Neural cell (in vitro differentiated cells): Measurements from ENCODE around the gene KCTD17. TPM values are rescaled to one million over a fixed set of nuclear protein-coding genes. Genes with fewer than 3 reads are reported as not detected.

Experiments used
- H2AFZ ChIP-seq: fragments of 200-600, 300-800 bp; sonication (generic), shearing (Covaris generic); 2 replicates; pipeline ENCODE4 v1.6.0; 2014; ENCODE audit warnings: low read depth, mild to moderate bottlenecking, antibody characterized with exemption, low read length, moderate library complexity
- H3F3A ChIP-seq: fragments of 200-600 bp; shearing (Covaris generic); 2 replicates; pipeline ENCODE4 v1.6.1; 2016; ENCODE audit warnings: mild to moderate bottlenecking, moderate library complexity, mixed read lengths, antibody characterized with exemption, low read length; ENCODE audit not compliant: insufficient read depth, poor library complexity, severe bottlenecking
- H3K27ac ChIP-seq: fragments of 200-600, 300-800 bp; sonication (generic), shearing (Covaris generic); 2 replicates; pipeline ENCODE4 v1.5.1; 2014; ENCODE audit warnings: mild to moderate bottlenecking, low read length, moderate library complexity
- H3K27me3 ChIP-seq: fragments of 300-800, 200-600 bp; sonication (generic), shearing (Covaris generic); 2 replicates; pipeline ENCODE4 v1.6.0; 2014; ENCODE audit warnings: mild to moderate bottlenecking, low read depth, low read length, moderate library complexity; ENCODE audit not compliant: insufficient read depth
- H3K36me3 ChIP-seq: fragments of 300-800, 200-600 bp; sonication (generic), shearing (Covaris generic); 2 replicates; pipeline ENCODE4 v1.5.1; 2014; ENCODE audit warnings: mild to moderate bottlenecking, antibody characterized with exemption, low read length, moderate library complexity; ENCODE audit not compliant: insufficient read depth
- H3K4me2 ChIP-seq: fragments of 300-800, 200-600 bp; sonication (generic), shearing (Covaris generic); 2 replicates; pipeline ENCODE4 v1.6.0; 2014; ENCODE audit warnings: mild to moderate bottlenecking, low read length
- H3K4me3 ChIP-seq: fragments of 300-800, 200-600 bp; sonication (generic), shearing (Covaris generic); 2 replicates; pipeline ENCODE4 v1.5.1; 2014; ENCODE audit warnings: mild to moderate bottlenecking, low read length, moderate library complexity
- H3K79me2 ChIP-seq: fragments of 200-600 bp; shearing (Covaris generic); replicated peaks from 2 replicates; pipeline ENCODE4 v1.6.0; 2014; ENCODE audit warnings: mild to moderate bottlenecking, low read length, moderate library complexity; ENCODE audit not compliant: insufficient read depth
- H3K9ac ChIP-seq: fragments of 300-800, 200-600 bp; sonication (generic), shearing (Covaris generic); 2 replicates; pipeline ENCODE4 v1.6.1; 2016; ENCODE audit warnings: mild to moderate bottlenecking, low read length, mixed read lengths
- H3K9me2 ChIP-seq: fragments of 200-600 bp; shearing (Covaris generic); 2 replicates; pipeline ENCODE4 v1.6.1; 2016; ENCODE audit warnings: mild to moderate bottlenecking, low read length, mixed read lengths; ENCODE audit not compliant: insufficient read depth
- H3K9me3 ChIP-seq: fragments of 200-600, 300-800 bp; sonication (generic), shearing (Covaris generic); 2 replicates; pipeline ENCODE4 v1.6.1; 2016; ENCODE audit warnings: mild to moderate bottlenecking, mixed run types, low read length, moderate library complexity, mixed read lengths
- H4K20me1 ChIP-seq: fragments of 200-600 bp; shearing (Covaris generic); 2 replicates; pipeline ENCODE4 v1.6.1; 2016; ENCODE audit warnings: mild to moderate bottlenecking, mixed run types; ENCODE audit not compliant: insufficient read depth
- CTCF ChIP-seq: fragments of 450-650 bp; IDR thresholded peaks from 2 replicates; pipeline ENCODE4 v1.5.1; 2014; ENCODE audit warnings: antibody characterized with exemption, mild to moderate bottlenecking, moderate library complexity; ENCODE audit not compliant: poor library complexity, severe bottlenecking
- EP300 ChIP-seq: fragments of 450-650 bp; conservative IDR thresholded peaks from 2 replicates; pipeline ENCODE4 v1.6.1; 2014; ENCODE audit warnings: antibody characterized with exemption, mild to moderate bottlenecking, moderate library complexity; ENCODE audit not compliant: poor library complexity, severe bottlenecking
- EZH2 ChIP-seq: fragments of 200-600, 300-800 bp; shearing (Covaris generic), sonication (generic); IDR thresholded peaks from 2 replicates; pipeline ENCODE4 v1.6.1; 2014; ENCODE audit warnings: antibody characterized with exemption, low read length, borderline replicate concordance, mild to moderate bottlenecking; ENCODE audit not compliant: insufficient read depth, poor library complexity, severe bottlenecking
- MXI1 ChIP-seq: fragments of 450-650 bp; conservative IDR thresholded peaks from 2 replicates; pipeline ENCODE4 v1.6.1; 2014; ENCODE audit warnings: antibody characterized with exemption, mild to moderate bottlenecking; ENCODE audit not compliant: poor library complexity, severe bottlenecking
- POLR2AphosphoS5 ChIP-seq: IDR thresholded peaks from 2 replicates; pipeline ENCODE4 v1.6.1; 2012
- RAD21 ChIP-seq: fragments of 450-650 bp; conservative IDR thresholded peaks from 2 replicates; pipeline ENCODE4 v1.6.1; 2014; ENCODE audit warnings: antibody characterized with exemption, mild to moderate bottlenecking, moderate library complexity
- SMC3 ChIP-seq: fragments of 450-650 bp; conservative IDR thresholded peaks from 2 replicates; pipeline ENCODE4 v1.6.1; 2014; ENCODE audit warnings: antibody characterized with exemption, mild to moderate bottlenecking, moderate library complexity; ENCODE audit not compliant: poor library complexity
- TAF1 ChIP-seq: IDR thresholded peaks from 2 replicates; pipeline ENCODE4 v1.6.1; 2012; ENCODE audit warnings: low read depth
- polyA plus RNA-seq: library from polyadenylated mRNA; depleted of rRNA; stranded (reverse); fragments of >200 nt; gene quantifications from 2 replicates; pipeline ENCODE4 v1.2.3, GENCODE V29; 2014
- TF ChIP-seq, protein P1 (sequence below): IDR thresholded peaks from 2 replicates; pipeline ENCODE4 v1.6.1; 2012; ENCODE audit warnings: borderline replicate concordance

KCTD17 gene
- polyA plus RNA-seq, 1 donor from 2014 or later = 96.3 TPM

GRCh38 chr22:37043209-37043827, 8.2 kb upstream of the KCTD17 start:
- no peak overlapping the region for H3K4me2 ChIP-seq
- no peaks in the 10 kb centered on the region for H3K9me3 ChIP-seq
- H3K9ac ChIP-seq = no peak overlapping the region
- H3F3A ChIP-seq = no peaks in the 10 kb centered on the region
- no peak overlapping the region for H3K27ac ChIP-seq
- H2AFZ ChIP-seq = no peak overlapping the region
- no peak for TF ChIP-seq RAD21
- TF ChIP-seq EP300 = no peak
- TF ChIP-seq, protein P1, sequence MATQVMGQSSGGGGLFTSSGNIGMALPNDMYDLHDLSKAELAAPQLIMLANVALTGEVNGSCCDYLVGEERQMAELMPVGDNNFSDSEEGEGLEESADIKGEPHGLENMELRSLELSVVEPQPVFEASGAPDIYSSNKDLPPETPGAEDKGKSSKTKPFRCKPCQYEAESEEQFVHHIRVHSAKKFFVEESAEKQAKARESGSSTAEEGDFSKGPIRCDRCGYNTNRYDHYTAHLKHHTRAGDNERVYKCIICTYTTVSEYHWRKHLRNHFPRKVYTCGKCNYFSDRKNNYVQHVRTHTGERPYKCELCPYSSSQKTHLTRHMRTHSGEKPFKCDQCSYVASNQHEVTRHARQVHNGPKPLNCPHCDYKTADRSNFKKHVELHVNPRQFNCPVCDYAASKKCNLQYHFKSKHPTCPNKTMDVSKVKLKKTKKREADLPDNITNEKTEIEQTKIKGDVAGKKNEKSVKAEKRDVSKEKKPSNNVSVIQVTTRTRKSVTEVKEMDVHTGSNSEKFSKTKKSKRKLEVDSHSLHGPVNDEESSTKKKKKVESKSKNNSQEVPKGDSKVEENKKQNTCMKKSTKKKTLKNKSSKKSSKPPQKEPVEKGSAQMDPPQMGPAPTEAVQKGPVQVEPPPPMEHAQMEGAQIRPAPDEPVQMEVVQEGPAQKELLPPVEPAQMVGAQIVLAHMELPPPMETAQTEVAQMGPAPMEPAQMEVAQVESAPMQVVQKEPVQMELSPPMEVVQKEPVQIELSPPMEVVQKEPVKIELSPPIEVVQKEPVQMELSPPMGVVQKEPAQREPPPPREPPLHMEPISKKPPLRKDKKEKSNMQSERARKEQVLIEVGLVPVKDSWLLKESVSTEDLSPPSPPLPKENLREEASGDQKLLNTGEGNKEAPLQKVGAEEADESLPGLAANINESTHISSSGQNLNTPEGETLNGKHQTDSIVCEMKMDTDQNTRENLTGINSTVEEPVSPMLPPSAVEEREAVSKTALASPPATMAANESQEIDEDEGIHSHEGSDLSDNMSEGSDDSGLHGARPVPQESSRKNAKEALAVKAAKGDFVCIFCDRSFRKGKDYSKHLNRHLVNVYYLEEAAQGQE = no peak
- no peak for TF ChIP-seq TAF1
- TF ChIP-seq SMC3 = no peak
- no peak for TF ChIP-seq POLR2AphosphoS5
- no peak for TF ChIP-seq MXI1
- no peak for TF ChIP-seq EZH2
- TF ChIP-seq CTCF = no peak
- H3K79me2 ChIP-seq = no peaks in the 10 kb centered on the region
- no peaks in the 10 kb centered on the region for H3K9me2 ChIP-seq
- H3K36me3 ChIP-seq = no peaks in the 10 kb centered on the region
- H3K4me3 ChIP-seq = no peak overlapping the region
- no peaks in the 10 kb centered on the region for H4K20me1 ChIP-seq
- no peaks in the 10 kb centered on the region for H3K27me3 ChIP-seq

GRCh38 chr22:37043828-37044538, 7.6 kb upstream of the KCTD17 start:
- no peak overlapping the region for H2AFZ ChIP-seq
- no peaks in the 10 kb centered on the region for H4K20me1 ChIP-seq
- no peaks in the 10 kb centered on the region for H3K27me3 ChIP-seq
- H3K4me2 ChIP-seq = no peak overlapping the region
- no peaks in the 10 kb centered on the region for H3K79me2 ChIP-seq
- no peaks in the 10 kb centered on the region for H3K9me3 ChIP-seq
- no peak for TF ChIP-seq TAF1
- TF ChIP-seq, protein P1 = no peak
- TF ChIP-seq RAD21 = no peak
- no peak for TF ChIP-seq POLR2AphosphoS5
- TF ChIP-seq MXI1 = no peak
- no peak for TF ChIP-seq CTCF
- TF ChIP-seq SMC3 = no peak
- TF ChIP-seq EZH2 = no peak
- no peak for TF ChIP-seq EP300
- no peak overlapping the region for H3K27ac ChIP-seq
- no peak overlapping the region for H3K9ac ChIP-seq
- no peaks in the 10 kb centered on the region for H3K9me2 ChIP-seq
- H3K36me3 ChIP-seq = no peaks in the 10 kb centered on the region
- no peaks in the 10 kb centered on the region for H3F3A ChIP-seq
- H3K4me3 ChIP-seq = no peak overlapping the region
